Measurements from ENCODE around the gene ZNF619. TPM values are rescaled to one million over a fixed set of nuclear protein-coding genes. Genes with fewer than 3 reads are reported as not detected.

The ZNF619 gene
- total RNA-seq, 1 donor from 2014 or later: 3.2 TPM

- no peak for DNase-seq (ENCODE audit: extremely low spot score in 2 of 2)
- intact Hi-C loops (cut with DNase I): loop anchor here (10.0 kb wide), 1 partner anchor 54 kb away; the partner anchor contains the start of gene ZNF620
- Histone ChIP-seq H3K27ac (no peak overlapping the region), H3K4me3 (no peak overlapping the region), H3K9me3 (no peaks in the 10 kb centered on the region), H3K27me3 (no peaks in the 10 kb centered on the region), H3K4me1 (peaks cover 18% of the 10 kb centered on the region), H3K36me3 (peaks cover 0 to 8% of the 10 kb centered on the region in 2 donors)
- TF ChIP-seq CTCF (IDR thresholded peaks at IDR 0.05): no peak
- no peak for TF ChIP-seq POLR2A (IDR thresholded peaks at IDR 0.05)
- TF ChIP-seq POLR2AphosphoS5 (IDR thresholded peaks at IDR 0.05; ENCODE audit: insufficient read depth in 1 of 2, low read depth in 1 of 2): no peak
Measured at GRCh38 chr3:40450438-40450837, 26.5 kb upstream of the ZNF619 start.

- Histone ChIP-seq H3K36me3 (no peaks in the 10 kb centered on the region), H3K9me3 (no peaks in the 10 kb centered on the region), H3K27me3 (no peaks in the 10 kb centered on the region), H3K27ac (no peak overlapping the region), H3K4me1 (peaks cover 25% of the 10 kb centered on the region), H3K4me3 (no peak overlapping the region)
- intact Hi-C loops (cut with DNase I): loop anchor here (10.0 kb wide), 1 partner anchor 53 kb away; the partner anchor contains the start of gene ZNF620
- no peak for TF ChIP-seq POLR2A (IDR thresholded peaks at IDR 0.05)
- TF ChIP-seq POLR2AphosphoS5 (IDR thresholded peaks at IDR 0.05; ENCODE audit: insufficient read depth in 1 of 2, low read depth in 1 of 2): no peak
- no peak for TF ChIP-seq CTCF (IDR thresholded peaks at IDR 0.05)
- no peak for DNase-seq (ENCODE audit: extremely low spot score in 2 of 2)
Measured at GRCh38 chr3:40451551-40451950, 25.4 kb upstream of the ZNF619 start.

GRCh38 chr3:40452057-40452456 is 24.9 kb upstream of the ZNF619 start:
- Histone ChIP-seq H3K27me3 (no peaks in the 10 kb centered on the region), H3K4me1 (peaks cover 26% of the 10 kb centered on the region), H3K4me3 (peak overlapping the region; percentile 68 to 84), H3K36me3 (no peaks in the 10 kb centered on the region), H3K9me3 (no peaks in the 10 kb centered on the region), H3K27ac (no peak overlapping the region)
- no peak for TF ChIP-seq POLR2A (IDR thresholded peaks at IDR 0.05)
- no peak for TF ChIP-seq POLR2AphosphoS5 (IDR thresholded peaks at IDR 0.05; ENCODE audit: insufficient read depth in 1 of 2, low read depth in 1 of 2)
- no peak for TF ChIP-seq CTCF (IDR thresholded peaks at IDR 0.05)
- DNase-seq (ENCODE audit: extremely low spot score in 2 of 2): no peak
- intact Hi-C loops (cut with DNase I): loop anchor here (10.0 kb wide), 1 partner anchor 53 kb away; the partner anchor contains the start of gene ZNF620

GRCh38 chr3:40452562-40452875 is 24.4 kb upstream of the ZNF619 start:
- Histone ChIP-seq H3K27ac (peak overlapping the region; percentile 96), H3K4me1 (peaks cover 26% of the 10 kb centered on the region), H3K4me3 (peak overlapping the region; percentile 68 to 84), H3K9me3 (no peaks in the 10 kb centered on the region), H3K27me3 (no peaks in the 10 kb centered on the region), H3K36me3 (no peaks in the 10 kb centered on the region)
- no peak for TF ChIP-seq POLR2A (IDR thresholded peaks at IDR 0.05)
- no peak for TF ChIP-seq CTCF (IDR thresholded peaks at IDR 0.05)
- TF ChIP-seq POLR2AphosphoS5 (IDR thresholded peaks at IDR 0.05; ENCODE audit: insufficient read depth in 1 of 2, low read depth in 1 of 2): no peak
- intact Hi-C loops (cut with DNase I): loop anchor here (10.0 kb wide), 1 partner anchor 52 kb away; the partner anchor contains the start of gene ZNF620
- DNase-seq (ENCODE audit: extremely low spot score in 2 of 2): no peak

- intact Hi-C loops (cut with DNase I): loop anchor here (10.0 kb wide), 1 partner anchor 52 kb away; the partner anchor contains the start of gene ZNF620
- peak overlapping the region; percentile 68 to 84 for H3K4me3 ChIP-seq
- H3K36me3 ChIP-seq: no peaks in the 10 kb centered on the region
- no peaks in the 10 kb centered on the region for H3K27me3 ChIP-seq
- H3K9me3 ChIP-seq: no peaks in the 10 kb centered on the region
- DNase-seq (ENCODE audit: extremely low spot score in 2 of 2): peak; percentile 98 to 99
- peaks cover 32% of the 10 kb centered on the region for H3K4me1 ChIP-seq
- TF ChIP-seq CTCF (IDR thresholded peaks at IDR 0.05) (no peak), POLR2AphosphoS5 (IDR thresholded peaks at IDR 0.05; ENCODE audit: insufficient read depth in 1 of 2, low read depth in 1 of 2) (peak; percentile 88 to 97), POLR2A (IDR thresholded peaks at IDR 0.05) (peak in 1 of 2 donors; percentile 18)
- H3K27ac ChIP-seq: peak overlapping the region; percentile 96
Measured at GRCh38 chr3:40452876-40453730, 23.8 kb upstream of the ZNF619 start.

Data from vagina (tissue), 2 donors.